ENCODE results near the gene SPRY4.
A peak's percentile ranks its signal among the peaks of the same experiment; 100 is the strongest.

DNA sequence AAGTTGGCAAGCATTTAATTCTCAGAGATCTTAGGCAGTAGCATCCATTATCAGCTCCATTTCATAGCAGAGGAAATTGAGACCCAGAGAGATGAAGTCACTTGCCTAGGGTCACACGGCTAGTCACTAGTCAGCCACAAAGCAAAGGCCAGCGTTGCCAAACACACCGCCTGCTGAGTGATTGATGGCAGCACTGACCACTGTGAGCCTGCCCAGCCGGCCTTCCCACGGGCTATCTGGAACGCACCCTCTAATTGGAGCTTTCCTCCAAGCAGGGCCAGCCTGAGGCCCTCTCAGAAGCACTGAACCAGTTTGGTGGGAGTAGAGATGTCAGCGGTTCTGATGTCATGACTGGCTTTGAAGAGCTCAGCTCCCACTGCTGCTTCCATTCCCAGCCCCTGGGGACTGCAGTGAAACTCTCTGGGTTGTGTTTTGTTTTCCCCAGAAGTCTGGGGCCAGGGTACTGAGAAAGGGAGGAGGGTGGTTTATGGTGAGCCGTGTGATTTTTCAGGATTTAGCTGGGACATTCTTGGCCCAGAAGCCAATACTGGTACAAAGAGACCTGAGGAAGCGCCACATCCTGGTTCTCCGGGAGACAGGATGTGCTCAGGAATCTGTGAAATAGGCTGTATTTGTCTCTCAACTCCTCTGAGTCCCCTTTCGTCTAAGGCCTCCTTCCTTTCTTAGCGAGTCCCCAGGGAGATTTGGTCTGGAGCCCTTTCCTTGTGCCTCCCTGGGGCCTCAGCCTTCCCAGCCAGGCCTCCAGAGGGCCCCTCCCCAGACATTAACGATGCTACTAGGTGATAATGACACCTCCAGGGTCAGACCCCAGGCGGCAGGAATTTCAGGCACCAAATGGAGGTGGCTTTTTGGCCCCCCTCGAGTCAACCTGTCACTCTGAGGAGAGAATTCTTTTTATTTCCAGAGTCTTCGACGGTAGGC, 44.5 kb downstream of the SPRY4 start:
- TF ChIP-seq MTA1 (CRISPR knock-in tag; IDR thresholded peaks at IDR 0.05; ENCODE audit: borderline replicate concordance) (no peak), NFRKB (IDR thresholded peaks at IDR 0.05) (no peak), REPIN1 (CRISPR knock-in tag; IDR thresholded peaks at IDR 0.05; ENCODE audit: borderline replicate concordance, low read depth) (no peak), HES4 (CRISPR knock-in tag; IDR thresholded peaks at IDR 0.05; ENCODE audit: borderline replicate concordance) (no peak), ZNF138 (CRISPR knock-in tag; IDR thresholded peaks at IDR 0.05; ENCODE audit: low read depth) (no peak), ZNF234 (CRISPR knock-in tag; conservative IDR thresholded peaks at IDR 0.05) (no peak)
- TF ChIP-seq, protein P1, sequence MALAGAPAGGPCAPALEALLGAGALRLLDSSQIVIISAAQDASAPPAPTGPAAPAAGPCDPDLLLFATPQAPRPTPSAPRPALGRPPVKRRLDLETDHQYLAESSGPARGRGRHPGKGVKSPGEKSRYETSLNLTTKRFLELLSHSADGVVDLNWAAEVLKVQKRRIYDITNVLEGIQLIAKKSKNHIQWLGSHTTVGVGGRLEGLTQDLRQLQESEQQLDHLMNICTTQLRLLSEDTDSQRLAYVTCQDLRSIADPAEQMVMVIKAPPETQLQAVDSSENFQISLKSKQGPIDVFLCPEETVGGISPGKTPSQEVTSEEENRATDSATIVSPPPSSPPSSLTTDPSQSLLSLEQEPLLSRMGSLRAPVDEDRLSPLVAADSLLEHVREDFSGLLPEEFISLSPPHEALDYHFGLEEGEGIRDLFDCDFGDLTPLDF (CRISPR knock-in tag; IDR thresholded peaks at IDR 0.05), result no peak
- TF ChIP-seq, protein P2, sequence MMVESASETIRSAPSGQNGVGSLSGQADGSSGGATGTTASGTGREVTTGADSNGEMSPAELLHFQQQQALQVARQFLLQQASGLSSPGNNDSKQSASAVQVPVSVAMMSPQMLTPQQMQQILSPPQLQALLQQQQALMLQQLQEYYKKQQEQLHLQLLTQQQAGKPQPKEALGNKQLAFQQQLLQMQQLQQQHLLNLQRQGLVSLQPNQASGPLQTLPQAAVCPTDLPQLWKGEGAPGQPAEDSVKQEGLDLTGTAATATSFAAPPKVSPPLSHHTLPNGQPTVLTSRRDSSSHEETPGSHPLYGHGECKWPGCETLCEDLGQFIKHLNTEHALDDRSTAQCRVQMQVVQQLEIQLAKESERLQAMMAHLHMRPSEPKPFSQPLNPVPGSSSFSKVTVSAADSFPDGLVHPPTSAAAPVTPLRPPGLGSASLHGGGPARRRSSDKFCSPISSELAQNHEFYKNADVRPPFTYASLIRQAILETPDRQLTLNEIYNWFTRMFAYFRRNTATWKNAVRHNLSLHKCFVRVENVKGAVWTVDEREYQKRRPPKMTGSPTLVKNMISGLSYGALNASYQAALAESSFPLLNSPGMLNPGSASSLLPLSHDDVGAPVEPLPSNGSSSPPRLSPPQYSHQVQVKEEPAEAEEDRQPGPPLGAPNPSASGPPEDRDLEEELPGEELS (CRISPR knock-in tag; IDR thresholded peaks at IDR 0.05), result no peak
- TF ChIP-seq, protein P3, sequence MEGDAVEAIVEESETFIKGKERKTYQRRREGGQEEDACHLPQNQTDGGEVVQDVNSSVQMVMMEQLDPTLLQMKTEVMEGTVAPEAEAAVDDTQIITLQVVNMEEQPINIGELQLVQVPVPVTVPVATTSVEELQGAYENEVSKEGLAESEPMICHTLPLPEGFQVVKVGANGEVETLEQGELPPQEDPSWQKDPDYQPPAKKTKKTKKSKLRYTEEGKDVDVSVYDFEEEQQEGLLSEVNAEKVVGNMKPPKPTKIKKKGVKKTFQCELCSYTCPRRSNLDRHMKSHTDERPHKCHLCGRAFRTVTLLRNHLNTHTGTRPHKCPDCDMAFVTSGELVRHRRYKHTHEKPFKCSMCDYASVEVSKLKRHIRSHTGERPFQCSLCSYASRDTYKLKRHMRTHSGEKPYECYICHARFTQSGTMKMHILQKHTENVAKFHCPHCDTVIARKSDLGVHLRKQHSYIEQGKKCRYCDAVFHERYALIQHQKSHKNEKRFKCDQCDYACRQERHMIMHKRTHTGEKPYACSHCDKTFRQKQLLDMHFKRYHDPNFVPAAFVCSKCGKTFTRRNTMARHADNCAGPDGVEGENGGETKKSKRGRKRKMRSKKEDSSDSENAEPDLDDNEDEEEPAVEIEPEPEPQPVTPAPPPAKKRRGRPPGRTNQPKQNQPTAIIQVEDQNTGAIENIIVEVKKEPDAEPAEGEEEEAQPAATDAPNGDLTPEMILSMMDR (CRISPR knock-in tag; IDR thresholded peaks at IDR 0.05), result peak; percentile 46
- TF ChIP-seq, protein P4, sequence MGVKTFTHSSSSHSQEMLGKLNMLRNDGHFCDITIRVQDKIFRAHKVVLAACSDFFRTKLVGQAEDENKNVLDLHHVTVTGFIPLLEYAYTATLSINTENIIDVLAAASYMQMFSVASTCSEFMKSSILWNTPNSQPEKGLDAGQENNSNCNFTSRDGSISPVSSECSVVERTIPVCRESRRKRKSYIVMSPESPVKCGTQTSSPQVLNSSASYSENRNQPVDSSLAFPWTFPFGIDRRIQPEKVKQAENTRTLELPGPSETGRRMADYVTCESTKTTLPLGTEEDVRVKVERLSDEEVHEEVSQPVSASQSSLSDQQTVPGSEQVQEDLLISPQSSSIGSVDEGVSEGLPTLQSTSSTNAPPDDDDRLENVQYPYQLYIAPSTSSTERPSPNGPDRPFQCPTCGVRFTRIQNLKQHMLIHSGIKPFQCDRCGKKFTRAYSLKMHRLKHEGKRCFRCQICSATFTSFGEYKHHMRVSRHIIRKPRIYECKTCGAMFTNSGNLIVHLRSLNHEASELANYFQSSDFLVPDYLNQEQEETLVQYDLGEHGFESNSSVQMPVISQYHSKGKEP (CRISPR knock-in tag; IDR thresholded peaks at IDR 0.05), result no peak

Measured in HepG2 (cell line).